ENCODE measurements around the gene EPHB2. TPM values are rescaled to one million over a fixed set of nuclear protein-coding genes. Genes with fewer than 3 reads are reported as not detected.

Gene EPHB2
- total and polyA plus RNA-seq, 2 of the 13 experiments (the other 11 are each of a cell fraction or from before 2014, with no cell fraction given) = 0.03 to 0.11 TPM

GRCh38 chr1:22776035-22776613 is 65.5 kb downstream of the EPHB2 start (continued):
- TF ChIP-seq MBD4 (IDR thresholded peaks at IDR 0.05; ENCODE audit: borderline replicate concordance, low read length) = no peak

GRCh38 chr1:22777388-22778057 is 66.9 kb downstream of the EPHB2 start:
- Histone ChIP-seq H3K27ac (ENCODE audit: extremely low read length, insufficient read depth, low read length) (no peak overlapping the region), H3K4me2 (ENCODE audit: low read depth, low read length) (no peak overlapping the region), H3K79me2 (ENCODE audit: insufficient read depth, low read length) (no peaks in the 10 kb centered on the region), H3K9me3 (ENCODE audit: low read length) (no peaks in the 10 kb centered on the region), H4K20me1 (ENCODE audit: insufficient read depth, low read length) (no peaks in the 10 kb centered on the region), H3K9ac (ENCODE audit: insufficient read depth, low read depth, low read length) (no peak overlapping the region), H3K4me1 (ENCODE audit: insufficient read depth, low read length) (no peaks in the 10 kb centered on the region), H3K27me3 (ENCODE audit: control insufficient read depth in 1 of 2, insufficient read depth in 2 of 2, low read length in 2 of 2) (peaks cover 0 to 21% of the 10 kb centered on the region in 2 experiments; a peak in 2 of 5 replicates), H2AFZ (ENCODE audit: low read length) (no peak overlapping the region), H3K4me3 (replicated peaks in 1 of 3; ENCODE audit: insufficient read depth in 1 of 3, low read depth in 2 of 3, low read length in 3 of 3) (no peak overlapping the region), H3K36me3 (replicated peaks in 1 of 2; ENCODE audit: control insufficient read depth in 1 of 2, insufficient read depth in 2 of 2, low read length in 2 of 2) (no peaks in the 10 kb centered on the region)
- in situ Hi-C loops (cut with HindIII; ENCODE audit: extremely low pct_ligation_motif_present, low pct_unique_long_range_greater_than_20kb) = no loop called here
- WGBS (ENCODE audit: low lambda C conversion rate) = 20% methylated on average over 6 of the region's 7 CpGs
- intact Hi-C loops (cut with micrococcal nuclease; ENCODE audit: unreplicated experiment) = no loop called here
- TF ChIP-seq MLLT10 (CRISPR knock-in tag; IDR thresholded peaks at IDR 0.05) (no peak), ZFP91 (CRISPR knock-in tag; IDR thresholded peaks at IDR 0.05; ENCODE audit: borderline replicate concordance) (no peak), CERS6 (CRISPR knock-in tag; IDR thresholded peaks at IDR 0.05) (no peak), ATRX (CRISPR knock-in tag; IDR thresholded peaks at IDR 0.05; ENCODE audit: borderline replicate concordance) (no peak), JUND (CRISPR knock-in tag; IDR thresholded peaks at IDR 0.05) (no peak), GLI4 (CRISPR knock-in tag; IDR thresholded peaks at IDR 0.05; ENCODE audit: borderline replicate concordance) (no peak), RFX3 (CRISPR knock-in tag; IDR thresholded peaks at IDR 0.05) (no peak)
- TF ChIP-seq, protein P1, sequence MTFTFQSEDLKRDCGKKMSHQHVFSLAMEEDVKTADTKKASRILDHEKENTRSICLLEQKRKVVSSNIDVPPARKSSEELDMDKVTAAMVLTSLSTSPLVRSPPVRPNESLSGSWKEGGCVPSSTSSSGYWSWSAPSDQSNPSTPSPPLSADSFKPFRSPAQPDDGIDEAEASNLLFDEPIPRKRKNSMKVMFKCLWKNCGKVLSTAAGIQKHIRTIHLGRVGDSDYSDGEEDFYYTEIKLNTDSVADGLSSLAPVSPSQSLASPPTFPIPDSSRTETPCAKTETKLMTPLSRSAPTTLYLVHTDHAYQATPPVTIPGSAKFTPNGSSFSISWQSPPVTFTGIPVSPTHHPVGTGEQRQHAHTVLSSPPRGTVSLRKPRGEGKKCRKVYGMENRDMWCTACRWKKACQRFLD (CRISPR knock-in tag; IDR thresholded peaks at IDR 0.05; ENCODE audit: borderline replicate concordance) = no peak
- TF ChIP-seq, protein P2, sequence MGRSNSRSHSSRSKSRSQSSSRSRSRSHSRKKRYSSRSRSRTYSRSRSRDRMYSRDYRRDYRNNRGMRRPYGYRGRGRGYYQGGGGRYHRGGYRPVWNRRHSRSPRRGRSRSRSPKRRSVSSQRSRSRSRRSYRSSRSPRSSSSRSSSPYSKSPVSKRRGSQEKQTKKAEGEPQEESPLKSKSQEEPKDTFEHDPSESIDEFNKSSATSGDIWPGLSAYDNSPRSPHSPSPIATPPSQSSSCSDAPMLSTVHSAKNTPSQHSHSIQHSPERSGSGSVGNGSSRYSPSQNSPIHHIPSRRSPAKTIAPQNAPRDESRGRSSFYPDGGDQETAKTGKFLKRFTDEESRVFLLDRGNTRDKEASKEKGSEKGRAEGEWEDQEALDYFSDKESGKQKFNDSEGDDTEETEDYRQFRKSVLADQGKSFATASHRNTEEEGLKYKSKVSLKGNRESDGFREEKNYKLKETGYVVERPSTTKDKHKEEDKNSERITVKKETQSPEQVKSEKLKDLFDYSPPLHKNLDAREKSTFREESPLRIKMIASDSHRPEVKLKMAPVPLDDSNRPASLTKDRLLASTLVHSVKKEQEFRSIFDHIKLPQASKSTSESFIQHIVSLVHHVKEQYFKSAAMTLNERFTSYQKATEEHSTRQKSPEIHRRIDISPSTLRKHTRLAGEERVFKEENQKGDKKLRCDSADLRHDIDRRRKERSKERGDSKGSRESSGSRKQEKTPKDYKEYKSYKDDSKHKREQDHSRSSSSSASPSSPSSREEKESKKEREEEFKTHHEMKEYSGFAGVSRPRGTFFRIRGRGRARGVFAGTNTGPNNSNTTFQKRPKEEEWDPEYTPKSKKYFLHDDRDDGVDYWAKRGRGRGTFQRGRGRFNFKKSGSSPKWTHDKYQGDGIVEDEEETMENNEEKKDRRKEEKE (IDR thresholded peaks at IDR 0.05) = no peak
- ATAC-seq = no peak
- CTCF ChIA-PET (ENCODE audit: low intra/inter-chr PET ratio, low total read pairs) = no interaction called here
- BruUV-seq (replicated peaks) = no TSS peak
- POLR2A ChIA-PET = no interaction called here
- no peak for FAIRE-seq
- DNase-seq (ENCODE audit: low spot score) = no peak

All from HepG2 (cell line).